ENCODE measurements around the gene PLN.

DNA sequence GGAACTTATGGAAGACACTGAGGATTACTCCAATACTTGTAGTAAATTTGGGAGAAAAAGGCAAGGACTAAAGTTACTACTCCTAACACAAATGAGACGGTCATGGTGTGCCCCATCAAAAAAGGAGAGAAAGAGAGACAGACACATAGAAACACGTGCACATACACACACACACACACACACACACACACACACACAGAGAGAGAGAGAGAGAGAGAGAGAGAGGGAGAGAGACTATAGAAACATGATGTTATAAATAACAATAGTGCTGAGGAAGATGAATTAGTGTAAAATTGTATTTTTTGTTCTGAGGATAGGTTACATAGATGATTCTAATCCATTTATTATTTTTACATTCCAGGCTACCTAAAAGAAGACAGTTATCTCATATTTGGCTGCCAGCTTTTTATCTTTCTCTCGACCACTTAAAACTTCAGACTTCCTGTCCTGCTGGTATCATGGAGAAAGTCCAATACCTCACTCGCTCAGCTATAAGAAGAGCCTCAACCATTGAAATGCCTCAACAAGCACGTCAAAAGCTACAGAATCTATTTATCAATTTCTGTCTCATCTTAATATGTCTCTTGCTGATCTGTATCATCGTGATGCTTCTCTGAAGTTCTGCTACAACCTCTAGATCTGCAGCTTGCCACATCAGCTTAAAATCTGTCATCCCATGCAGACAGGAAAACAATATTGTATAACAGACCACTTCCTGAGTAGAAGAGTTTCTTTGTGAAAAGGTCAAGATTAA lies 10.5 kb downstream of the PLN start:
- TF ChIP-seq, protein P1, sequence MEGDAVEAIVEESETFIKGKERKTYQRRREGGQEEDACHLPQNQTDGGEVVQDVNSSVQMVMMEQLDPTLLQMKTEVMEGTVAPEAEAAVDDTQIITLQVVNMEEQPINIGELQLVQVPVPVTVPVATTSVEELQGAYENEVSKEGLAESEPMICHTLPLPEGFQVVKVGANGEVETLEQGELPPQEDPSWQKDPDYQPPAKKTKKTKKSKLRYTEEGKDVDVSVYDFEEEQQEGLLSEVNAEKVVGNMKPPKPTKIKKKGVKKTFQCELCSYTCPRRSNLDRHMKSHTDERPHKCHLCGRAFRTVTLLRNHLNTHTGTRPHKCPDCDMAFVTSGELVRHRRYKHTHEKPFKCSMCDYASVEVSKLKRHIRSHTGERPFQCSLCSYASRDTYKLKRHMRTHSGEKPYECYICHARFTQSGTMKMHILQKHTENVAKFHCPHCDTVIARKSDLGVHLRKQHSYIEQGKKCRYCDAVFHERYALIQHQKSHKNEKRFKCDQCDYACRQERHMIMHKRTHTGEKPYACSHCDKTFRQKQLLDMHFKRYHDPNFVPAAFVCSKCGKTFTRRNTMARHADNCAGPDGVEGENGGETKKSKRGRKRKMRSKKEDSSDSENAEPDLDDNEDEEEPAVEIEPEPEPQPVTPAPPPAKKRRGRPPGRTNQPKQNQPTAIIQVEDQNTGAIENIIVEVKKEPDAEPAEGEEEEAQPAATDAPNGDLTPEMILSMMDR (IDR thresholded peaks at IDR 0.05): no peak
- no peak for TF ChIP-seq POLR2A (IDR thresholded peaks at IDR 0.05)

All from uterus (tissue), 2 donors.